ENCODE data around the gene CACNA1S.

CACNA1S gene

GRCh38 chr1:201028461-201028889 lies 83.8 kb downstream of the CACNA1S start:
- DNase-seq (ENCODE audit: low read depth), result no peak

- DNase-seq (ENCODE audit: low read depth), result no peak
Observed at GRCh38 chr1:201026836-201027235, 85.4 kb downstream of the CACNA1S start.

- no peak for DNase-seq (ENCODE audit: low read depth)
Observed at GRCh38 chr1:201026234-201026633, 86.0 kb downstream of the CACNA1S start.

- DNase-seq (ENCODE audit: low read depth), result no peak
Observed at GRCh38 chr1:201025571-201026002, 86.6 kb downstream of the CACNA1S start.

- DNase-seq (ENCODE audit: low read depth), result no peak
Observed at GRCh38 chr1:201024625-201024998, 87.6 kb downstream of the CACNA1S start.

- DNase-seq (ENCODE audit: low read depth), result no peak
Observed at GRCh38 chr1:201023920-201024624, 88.2 kb downstream of the CACNA1S start.

- peak; percentile 80 for DNase-seq (ENCODE audit: low read depth)
Observed at GRCh38 chr1:201023517-201023902, 88.7 kb downstream of the CACNA1S start, which contains the start of gene KIF21B. Gene KIF21B, minus strand, starts transcription at chr1:201023714. Its CDS starts 331 bp downstream, at chr1:201023383.

GRCh38 chr1:201022820-201023516 lies 89.3 kb downstream of the CACNA1S start:
- DNase-seq (ENCODE audit: low read depth), result no peak

- DNase-seq (ENCODE audit: low read depth), result no peak
Observed at GRCh38 chr1:201022493-201022819, 89.8 kb downstream of the CACNA1S start.

- DNase-seq (ENCODE audit: low read depth), result no peak
Observed at GRCh38 chr1:201021630-201022492, 90.4 kb downstream of the CACNA1S start.

- DNase-seq (ENCODE audit: low read depth), result no peak
Observed at GRCh38 chr1:201020721-201021629, 91.3 kb downstream of the CACNA1S start.

GRCh38 chr1:201020040-201020591 lies 92.1 kb downstream of the CACNA1S start:
- DNase-seq (ENCODE audit: low read depth), result no peak

GRCh38 chr1:201019321-201019977 lies 92.8 kb downstream of the CACNA1S start:
- DNase-seq (ENCODE audit: low read depth), result peak; percentile 76

GRCh38 chr1:201017828-201018163 lies 94.4 kb downstream of the CACNA1S start:
- no peak for DNase-seq (ENCODE audit: low read depth)

GRCh38 chr1:201016943-201017827 lies 95.0 kb downstream of the CACNA1S start:
- no peak for DNase-seq (ENCODE audit: low read depth)

GRCh38 chr1:201016211-201016651 lies 96.0 kb downstream of the CACNA1S start:
- no peak for DNase-seq (ENCODE audit: low read depth)

GRCh38 chr1:201015551-201016091 lies 96.6 kb downstream of the CACNA1S start:
- no peak for DNase-seq (ENCODE audit: low read depth)

- no peak for DNase-seq (ENCODE audit: low read depth)
Observed at GRCh38 chr1:201014816-201015200, 97.4 kb downstream of the CACNA1S start.

GRCh38 chr1:201013991-201014815 lies 98.0 kb downstream of the CACNA1S start:
- DNase-seq (ENCODE audit: low read depth), result no peak
